Measurements from ENCODE around the gene EGLN2.
"Not testable (repeated sequence)": the region's sequence is repeated elsewhere in the genome, so short reads cannot be mapped to it uniquely, and the experiment has no call there.

EGLN2 gene

GRCh38 chr19:40776932-40777644, 21.9 kb upstream of the EGLN2 start:
- DNase-seq = peak; percentile 91

- no peak for DNase-seq
Observed at GRCh38 chr19:40777645-40777936, 21.4 kb upstream of the EGLN2 start.

DNA sequence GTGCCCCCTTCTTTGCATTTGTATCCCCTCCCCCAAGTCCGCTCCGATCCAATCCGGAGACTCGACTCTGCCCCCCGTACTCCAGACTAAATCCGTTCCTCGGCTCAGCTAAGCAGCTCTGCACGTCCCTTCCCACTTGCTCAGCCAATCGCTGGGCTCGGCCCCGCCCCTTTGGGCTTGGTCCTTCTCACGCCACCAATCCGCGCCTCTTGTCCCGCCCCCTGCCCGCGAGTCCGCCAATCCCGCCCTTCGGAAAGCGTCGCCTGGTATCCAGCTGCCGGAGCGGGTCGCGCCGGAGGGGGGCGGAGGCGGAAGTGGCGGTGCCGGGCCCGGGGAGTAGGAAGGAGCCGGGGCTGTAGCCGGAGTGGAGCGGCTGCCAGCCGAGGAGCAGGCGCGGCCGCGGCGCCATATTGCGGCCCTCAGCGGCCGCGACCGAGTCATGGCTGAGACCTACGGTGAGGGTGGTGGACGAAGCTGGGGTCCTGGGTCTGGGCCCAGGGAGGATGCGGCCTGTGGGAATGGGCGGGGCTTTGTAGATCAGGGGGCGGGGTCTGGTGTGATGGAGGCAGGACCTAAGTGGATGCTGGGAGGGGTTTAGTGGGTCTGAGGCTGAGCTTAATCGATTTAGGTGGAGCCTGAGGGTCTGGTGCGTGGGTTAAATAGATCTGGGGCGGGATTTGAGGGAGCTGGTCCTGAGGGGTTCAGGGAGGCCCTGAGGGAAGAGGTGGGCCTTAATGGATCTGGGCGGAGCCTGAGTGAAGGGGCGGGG, 20.9 kb upstream of the EGLN2 start, which contains the start of gene RAB4B:
RAB4B (plus strand) TSS at position 311 of the 769 bp plus-strand sequence; CDS start at position 440, 129 bp downstream.
- peak; percentile 100 for DNase-seq

DNA sequence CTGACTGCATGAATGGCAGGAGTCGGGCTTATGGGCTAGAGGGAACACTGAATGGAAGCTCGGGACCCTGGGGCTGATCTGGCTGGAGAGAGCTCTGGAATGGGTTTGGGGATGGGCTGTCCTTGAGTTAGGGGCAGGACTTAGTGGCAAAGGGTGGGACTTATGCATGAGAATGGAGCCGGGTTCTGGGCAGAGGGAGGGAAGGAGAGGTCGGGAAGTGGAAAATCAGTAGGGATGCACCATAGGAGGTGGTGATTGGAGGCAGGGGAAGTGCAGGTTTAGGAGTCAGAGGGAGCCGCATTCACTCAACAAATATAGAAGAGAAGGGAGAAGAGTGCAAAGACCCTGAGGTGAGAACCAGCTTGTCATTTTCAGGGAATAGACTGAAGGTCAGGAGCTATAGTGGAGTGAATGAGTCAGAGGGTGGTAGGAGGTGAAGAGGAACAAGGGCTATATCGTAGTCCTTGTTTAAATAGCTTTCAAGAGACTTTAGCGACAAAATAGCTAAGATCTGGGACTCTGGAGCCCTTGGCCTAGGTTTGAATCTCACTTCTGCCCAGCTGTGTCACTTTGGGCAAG, 20.2 kb upstream of the EGLN2 start:
- DNase-seq = no peak

DNA sequence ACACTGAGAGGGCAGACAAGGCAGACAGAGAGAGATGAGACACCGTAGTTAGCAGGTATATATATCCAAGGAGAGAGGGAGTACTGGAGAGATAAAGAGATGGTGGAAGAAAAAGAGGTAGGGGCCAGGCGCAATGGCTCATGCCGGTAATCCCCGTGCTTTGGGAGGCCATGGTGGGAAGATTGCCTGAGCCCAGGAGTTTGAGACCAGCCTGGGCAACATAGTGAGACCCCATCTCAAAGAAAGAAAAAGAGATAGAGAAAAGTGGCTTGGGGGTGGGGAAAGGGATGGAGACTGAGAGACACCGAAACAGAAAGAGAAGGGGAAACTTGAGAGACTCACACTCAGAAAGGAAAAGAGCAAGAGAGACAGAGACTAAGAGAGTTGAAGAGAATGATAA, 18.4 kb upstream of the EGLN2 start:
- DNase-seq = no peak

- DNase-seq = no peak
Observed at GRCh38 chr19:40781140-40781539, 17.9 kb upstream of the EGLN2 start.

- DNase-seq = no peak
Observed at GRCh38 chr19:40783711-40784110, 15.3 kb upstream of the EGLN2 start.

DNA sequence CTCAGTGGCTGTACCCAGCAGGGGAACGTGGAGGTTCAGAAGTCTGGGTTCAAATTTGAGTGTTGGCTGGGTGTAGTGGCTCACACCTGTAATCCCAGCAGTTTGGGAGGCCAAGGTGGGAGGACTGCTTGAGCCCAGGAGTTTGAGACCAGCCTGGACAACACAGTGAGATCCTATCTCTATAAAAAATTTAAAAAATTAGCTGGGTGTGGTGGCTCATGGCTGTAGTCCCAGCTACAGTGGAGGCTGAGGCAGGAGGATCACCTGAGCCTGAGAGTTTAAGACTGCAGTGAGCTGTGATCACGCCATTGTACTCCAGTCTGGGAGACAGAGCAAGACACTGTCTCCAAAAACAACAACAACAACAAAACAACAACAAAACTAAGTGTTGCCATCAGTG, 14.8 kb upstream of the EGLN2 start:
- not testable (repeated sequence) for DNase-seq

DNA sequence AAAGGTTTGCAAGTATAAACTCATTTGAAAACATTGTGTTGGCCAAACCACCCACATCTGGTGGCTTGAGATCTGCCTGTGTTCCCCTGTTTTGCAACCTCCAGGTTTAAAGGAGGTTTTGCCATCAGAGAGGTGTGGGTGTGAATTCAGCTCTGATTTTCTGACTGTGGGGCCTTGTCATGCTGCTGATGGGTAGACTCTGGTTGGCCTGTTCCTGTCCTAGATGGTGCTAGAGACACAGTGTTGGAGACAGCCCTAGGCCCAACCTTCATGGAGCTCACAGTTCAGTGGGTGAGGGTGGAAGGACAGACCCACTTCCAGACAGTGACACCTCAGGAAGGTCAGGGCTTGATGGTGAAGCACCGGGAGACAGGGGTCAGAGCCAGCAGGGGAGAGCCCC, 13.5 kb upstream of the EGLN2 start:
- no peak for DNase-seq

DNA sequence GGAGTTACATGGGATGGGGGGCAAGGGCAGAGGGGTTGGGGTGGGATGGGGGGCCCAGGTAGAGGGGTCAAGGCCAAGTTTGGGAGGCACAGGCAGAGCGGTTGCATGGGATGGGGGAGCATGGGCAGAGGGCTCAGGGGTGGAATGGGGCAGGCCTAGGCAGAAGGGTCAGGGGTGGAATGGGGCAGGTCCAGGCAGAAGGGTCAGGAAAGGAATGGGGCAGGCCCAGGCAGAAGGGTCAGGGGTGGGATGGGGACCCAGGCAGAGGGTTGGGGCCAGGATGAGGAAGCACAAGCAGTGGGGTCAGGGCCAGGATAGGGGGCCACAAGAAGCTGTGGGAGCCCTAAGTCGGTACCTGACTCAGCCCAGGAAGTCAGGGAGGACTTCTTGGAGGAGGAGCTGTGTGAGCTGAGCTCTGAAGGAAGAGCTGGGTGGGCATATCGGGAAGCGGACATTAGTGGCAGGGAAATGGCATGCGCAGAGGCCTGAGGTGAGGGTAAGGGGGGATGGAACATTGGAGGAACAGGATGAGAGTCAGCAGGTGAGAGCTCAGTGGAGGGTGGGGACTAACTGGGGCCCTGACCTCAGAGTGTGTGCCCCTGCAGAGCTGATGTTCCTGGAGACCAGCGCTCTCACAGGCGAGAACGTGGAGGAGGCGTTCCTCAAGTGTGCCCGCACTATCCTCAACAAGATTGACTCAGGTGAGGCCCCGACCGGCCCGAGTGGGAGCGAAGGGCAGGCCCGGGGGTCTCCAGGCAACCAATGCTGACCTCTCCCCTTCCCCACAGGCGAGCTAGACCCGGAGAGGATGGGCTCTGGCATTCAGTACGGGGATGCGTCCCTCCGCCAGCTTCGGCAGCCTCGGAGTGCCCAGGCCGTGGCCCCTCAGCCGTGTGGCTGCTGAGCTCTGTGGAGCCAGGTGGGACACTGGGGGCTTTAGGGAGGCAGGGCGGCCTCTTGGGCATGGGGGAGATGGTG, 12.6 kb upstream of the EGLN2 start:
- no peak for DNase-seq

GRCh38 chr19:40791349-40791748, 7.6 kb upstream of the EGLN2 start:
- no peak for DNase-seq

- DNase-seq = no peak
Observed at GRCh38 chr19:40791996-40792395, 7.0 kb upstream of the EGLN2 start.

DNA sequence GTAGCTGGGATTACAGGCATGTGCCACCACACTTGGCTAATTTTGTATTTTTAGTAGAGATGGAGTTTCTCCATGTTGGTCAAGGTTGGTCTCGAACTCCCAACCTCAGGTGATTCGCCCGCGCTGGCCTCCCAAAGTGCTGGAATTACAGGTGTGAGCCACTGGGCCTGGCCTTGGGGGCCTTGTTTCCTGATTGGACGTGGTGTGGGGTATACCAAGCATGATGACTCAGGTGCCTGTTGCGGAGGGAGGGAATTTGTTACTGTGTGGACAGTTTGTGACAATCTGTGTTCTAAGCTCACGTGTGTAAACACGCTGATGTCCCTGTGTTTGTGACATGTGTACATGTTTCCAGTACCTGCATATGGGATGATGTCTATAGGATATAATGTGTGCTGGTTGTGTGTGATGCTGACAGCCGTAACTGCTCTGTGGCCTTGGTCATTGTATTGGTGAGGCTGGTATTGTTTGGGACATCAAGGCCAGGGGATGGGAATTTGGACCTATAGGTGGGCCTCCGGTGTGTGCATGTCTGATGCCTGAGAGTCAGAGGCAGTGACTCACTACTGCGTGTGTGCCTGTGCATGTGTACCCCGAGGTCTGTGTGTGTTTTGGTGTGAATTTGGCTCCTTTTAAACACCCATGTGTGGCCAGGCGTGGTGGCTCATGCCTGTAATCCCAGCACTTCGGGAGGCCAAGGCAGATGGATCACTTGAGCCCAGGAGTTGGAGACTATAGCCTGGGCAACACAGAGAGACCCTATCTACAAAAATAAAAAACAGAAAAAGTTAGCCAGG, 1.6 kb upstream of the EGLN2 start:
- DNase-seq = no peak

GRCh38 chr19:40797963-40798682, 868 bp upstream of the EGLN2 start:
- DNase-seq = peak; percentile 77

DNA sequence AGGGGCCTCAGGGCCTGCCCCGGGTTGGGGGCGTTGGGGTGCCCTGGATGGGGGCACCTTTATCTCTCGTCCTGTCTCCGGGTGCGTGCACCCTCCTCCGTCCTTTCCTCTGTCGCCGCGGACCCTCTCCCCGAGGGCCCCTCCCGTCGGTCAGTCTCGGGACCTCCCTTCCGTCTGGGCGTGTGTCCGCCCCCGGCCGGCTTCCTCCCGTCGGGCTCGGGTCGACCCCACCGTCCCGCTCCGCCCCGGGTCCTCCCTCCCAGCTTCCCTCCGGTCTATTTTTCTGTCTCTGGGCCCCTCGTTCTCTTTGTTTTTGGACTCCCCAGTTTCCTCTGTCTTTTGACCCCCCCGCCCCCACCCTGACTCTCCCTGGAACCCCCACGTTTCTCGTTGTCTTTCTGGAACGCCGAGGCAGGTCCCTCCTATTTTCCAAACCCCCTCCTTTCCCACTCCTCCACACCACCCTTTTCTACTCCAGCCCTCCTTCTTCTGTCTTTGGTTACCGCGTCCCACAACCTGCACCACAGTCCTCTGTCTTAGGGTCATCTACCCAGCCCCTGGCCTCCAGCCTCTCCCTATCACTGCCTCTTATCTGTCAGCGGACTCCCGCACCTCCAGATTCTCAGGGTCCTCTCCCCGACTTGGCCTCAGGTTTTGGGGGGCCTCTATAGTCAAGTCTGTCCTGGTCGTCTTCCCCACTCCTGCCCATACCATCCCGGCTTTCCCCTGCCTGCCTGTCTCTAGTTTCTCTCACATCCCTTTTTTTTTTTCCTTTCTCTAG, 757 bp downstream of the EGLN2 start:
- DNase-seq = peak; percentile 36

DNA sequence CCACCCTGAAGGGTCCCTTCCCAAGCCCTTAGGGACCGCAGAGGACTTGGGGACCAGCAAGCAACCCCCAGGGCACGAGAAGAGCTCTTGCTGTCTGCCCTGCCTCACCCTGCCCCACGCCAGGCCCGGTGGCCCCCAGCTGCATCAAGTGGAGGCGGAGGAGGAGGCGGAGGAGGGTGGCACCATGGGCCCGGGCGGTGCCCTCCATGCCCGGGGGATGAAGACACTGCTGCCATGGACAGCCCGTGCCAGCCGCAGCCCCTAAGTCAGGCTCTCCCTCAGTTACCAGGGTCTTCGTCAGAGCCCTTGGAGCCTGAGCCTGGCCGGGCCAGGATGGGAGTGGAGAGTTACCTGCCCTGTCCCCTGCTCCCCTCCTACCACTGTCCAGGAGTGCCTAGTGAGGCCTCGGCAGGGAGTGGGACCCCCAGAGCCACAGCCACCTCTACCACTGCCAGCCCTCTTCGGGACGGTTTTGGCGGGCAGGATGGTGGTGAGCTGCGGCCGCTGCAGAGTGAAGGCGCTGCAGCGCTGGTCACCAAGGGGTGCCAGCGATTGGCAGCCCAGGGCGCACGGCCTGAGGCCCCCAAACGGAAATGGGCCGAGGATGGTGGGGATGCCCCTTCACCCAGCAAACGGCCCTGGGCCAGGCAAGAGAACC, 1.5 kb downstream of the EGLN2 start:
- DNase-seq = no peak

- no peak for DNase-seq
Observed at GRCh38 chr19:40800997-40801377, 2.0 kb downstream of the EGLN2 start.

DNA sequence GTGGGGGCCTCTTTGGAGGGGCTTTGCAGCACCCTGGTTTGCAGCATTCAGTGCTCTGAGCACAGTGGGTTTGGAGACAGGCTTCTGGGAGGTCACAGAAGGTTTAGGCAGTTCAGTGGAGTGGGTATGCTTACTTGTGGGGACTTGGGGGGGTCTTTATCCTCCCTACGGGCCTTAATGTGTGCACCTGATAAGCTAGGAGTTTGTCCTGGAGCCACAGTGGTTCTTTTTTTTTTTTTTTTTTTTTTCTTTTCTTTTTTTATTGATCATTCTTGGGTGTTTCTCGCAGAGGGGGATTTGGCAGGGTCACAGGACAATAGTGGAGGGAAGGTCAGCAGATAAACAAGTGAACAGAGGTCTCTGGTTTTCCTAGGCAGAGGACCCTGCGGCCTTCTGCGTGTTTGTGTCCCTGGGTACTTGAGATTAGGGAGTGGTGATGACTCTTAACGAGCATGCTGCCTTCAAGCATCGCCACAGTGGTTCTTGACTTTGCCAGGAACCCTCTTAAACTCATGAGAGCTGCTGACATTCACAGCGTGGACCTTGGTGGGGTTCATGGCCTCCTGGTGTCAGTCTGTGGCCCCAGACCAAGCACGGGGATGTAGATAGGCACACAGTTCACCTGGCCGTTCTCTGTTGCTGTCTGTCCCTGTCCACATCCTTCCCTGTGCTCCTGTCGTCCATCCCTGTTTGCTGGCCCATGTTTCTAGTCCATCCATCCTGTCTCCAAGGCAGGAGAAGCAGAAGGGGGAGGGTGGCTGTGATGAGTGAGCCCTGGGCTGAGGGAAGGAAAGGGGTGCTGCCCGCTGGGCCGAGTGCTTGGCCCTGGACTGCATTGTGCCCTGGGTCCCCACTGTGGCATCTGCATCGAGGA, 2.7 kb downstream of the EGLN2 start:
- no peak for DNase-seq
